ENCODE results near the gene ZYG11A. TPM values are rescaled to one million over a fixed set of nuclear protein-coding genes. Genes with fewer than 3 reads are reported as not detected.

Gene ZYG11A
- total and polyA plus RNA-seq, 2 of the 13 experiments (the other 11 are each of a cell fraction or from before 2014, with no cell fraction given) = not detected

DNA sequence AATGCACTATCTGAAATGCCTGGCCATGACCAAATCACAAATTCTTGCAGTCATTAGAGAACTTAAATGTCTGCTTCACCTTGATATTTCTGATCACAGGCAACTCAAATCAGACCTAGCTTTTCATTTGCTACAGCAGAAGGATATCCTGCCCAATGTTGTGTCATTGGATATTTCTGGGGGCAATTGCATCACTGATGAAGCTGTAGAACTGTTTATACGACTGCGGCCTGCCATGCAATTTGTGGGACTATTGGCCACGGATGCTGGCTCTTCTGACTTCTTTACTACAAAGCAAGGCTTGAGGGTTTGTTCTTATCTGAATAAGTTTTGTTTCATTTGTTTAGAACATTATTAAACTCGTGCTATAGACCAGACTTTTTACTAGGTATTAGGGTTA, 14.9 kb downstream of the ZYG11A start:
- ATAC-seq (no peak), DNase-seq (ENCODE audit: low spot score) (no peak), FAIRE-seq (no peak)
- Histone ChIP-seq H3K4me1 (ENCODE audit: insufficient read depth, low read length) (no peaks in the 10 kb centered on the region), H3K9ac (ENCODE audit: insufficient read depth, low read depth, low read length) (no peak overlapping the region), H3K36me3 (replicated peaks in 1 of 2; ENCODE audit: control insufficient read depth in 1 of 2, insufficient read depth in 2 of 2, low read length in 2 of 2) (no peaks in the 10 kb centered on the region), H3K27ac (ENCODE audit: extremely low read length, insufficient read depth, low read length) (no peak overlapping the region), H2AFZ (ENCODE audit: low read length) (no peak overlapping the region), H4K20me1 (ENCODE audit: insufficient read depth, low read length) (no peaks in the 10 kb centered on the region), H3K4me3 (replicated peaks in 1 of 3; ENCODE audit: insufficient read depth in 1 of 3, low read depth in 2 of 3, low read length in 3 of 3) (no peak overlapping the region), H3K27me3 (ENCODE audit: control insufficient read depth in 1 of 2, insufficient read depth in 2 of 2, low read length in 2 of 2) (no peaks in the 10 kb centered on the region), H3K79me2 (ENCODE audit: insufficient read depth, low read length) (no peaks in the 10 kb centered on the region), H3K9me3 (ENCODE audit: low read length) (no peaks in the 10 kb centered on the region), H3K4me2 (ENCODE audit: low read depth, low read length) (no peak overlapping the region)
- POLR2A ChIA-PET = no interaction called here
- TF ChIP-seq FOXO1 (CRISPR knock-in tag; IDR thresholded peaks at IDR 0.05) (no peak), HDAC2 (CRISPR knock-in tag; IDR thresholded peaks at IDR 0.05) (no peak), ZNF547 (CRISPR knock-in tag; IDR thresholded peaks at IDR 0.05) (no peak), RARG (CRISPR knock-in tag; IDR thresholded peaks at IDR 0.05; ENCODE audit: low read depth) (no peak), KDM6A (CRISPR knock-in tag; IDR thresholded peaks at IDR 0.05; ENCODE audit: low read depth) (no peak), TCF7 (IDR thresholded peaks at IDR 0.05; ENCODE audit: low read depth) (no peak), GATA4 (IDR thresholded peaks at IDR 0.05; ENCODE audit: borderline replicate concordance, low read depth) (no peak), ZBTB43 (CRISPR knock-in tag; conservative IDR thresholded peaks at IDR 0.05) (no peak), ZNF577 (CRISPR knock-in tag; IDR thresholded peaks at IDR 0.05; ENCODE audit: borderline replicate concordance, low read depth) (no peak), DMAP1 (CRISPR knock-in tag; IDR thresholded peaks at IDR 0.05) (no peak), PLSCR1 (CRISPR knock-in tag; IDR thresholded peaks at IDR 0.05; ENCODE audit: borderline replicate concordance) (no peak), ETV6 (CRISPR knock-in tag; conservative IDR thresholded peaks at IDR 0.05) (no peak), LCORL (IDR thresholded peaks at IDR 0.05) (no peak), LCORL (CRISPR knock-in tag; IDR thresholded peaks at IDR 0.05) (no peak), TRIM22 (IDR thresholded peaks at IDR 0.05) (no peak), ZNF607 (CRISPR knock-in tag; IDR thresholded peaks at IDR 0.05; ENCODE audit: borderline replicate concordance) (no peak), NAIF1 (CRISPR knock-in tag; IDR thresholded peaks at IDR 0.05; ENCODE audit: borderline replicate concordance) (no peak), ZNF382 (CRISPR knock-in tag; IDR thresholded peaks at IDR 0.05; ENCODE audit: borderline replicate concordance) (no peak)
- TF ChIP-seq, protein P1, sequence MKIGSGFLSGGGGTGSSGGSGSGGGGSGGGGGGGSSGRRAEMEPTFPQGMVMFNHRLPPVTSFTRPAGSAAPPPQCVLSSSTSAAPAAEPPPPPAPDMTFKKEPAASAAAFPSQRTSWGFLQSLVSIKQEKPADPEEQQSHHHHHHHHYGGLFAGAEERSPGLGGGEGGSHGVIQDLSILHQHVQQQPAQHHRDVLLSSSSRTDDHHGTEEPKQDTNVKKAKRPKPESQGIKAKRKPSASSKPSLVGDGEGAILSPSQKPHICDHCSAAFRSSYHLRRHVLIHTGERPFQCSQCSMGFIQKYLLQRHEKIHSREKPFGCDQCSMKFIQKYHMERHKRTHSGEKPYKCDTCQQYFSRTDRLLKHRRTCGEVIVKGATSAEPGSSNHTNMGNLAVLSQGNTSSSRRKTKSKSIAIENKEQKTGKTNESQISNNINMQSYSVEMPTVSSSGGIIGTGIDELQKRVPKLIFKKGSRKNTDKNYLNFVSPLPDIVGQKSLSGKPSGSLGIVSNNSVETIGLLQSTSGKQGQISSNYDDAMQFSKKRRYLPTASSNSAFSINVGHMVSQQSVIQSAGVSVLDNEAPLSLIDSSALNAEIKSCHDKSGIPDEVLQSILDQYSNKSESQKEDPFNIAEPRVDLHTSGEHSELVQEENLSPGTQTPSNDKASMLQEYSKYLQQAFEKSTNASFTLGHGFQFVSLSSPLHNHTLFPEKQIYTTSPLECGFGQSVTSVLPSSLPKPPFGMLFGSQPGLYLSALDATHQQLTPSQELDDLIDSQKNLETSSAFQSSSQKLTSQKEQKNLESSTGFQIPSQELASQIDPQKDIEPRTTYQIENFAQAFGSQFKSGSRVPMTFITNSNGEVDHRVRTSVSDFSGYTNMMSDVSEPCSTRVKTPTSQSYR (CRISPR knock-in tag; IDR thresholded peaks at IDR 0.05; ENCODE audit: borderline replicate concordance) = no peak
- intact Hi-C loops (cut with micrococcal nuclease; ENCODE audit: unreplicated experiment) (no loop called here), in situ Hi-C loops (cut with HindIII; ENCODE audit: extremely low pct_ligation_motif_present, low pct_unique_long_range_greater_than_20kb) (no loop called here)
- CTCF ChIA-PET (ENCODE audit: low intra/inter-chr PET ratio, low total read pairs) = no interaction called here
- 52% methylated on average over 4 of the region's 4 CpGs for WGBS (ENCODE audit: low lambda C conversion rate)
- no TSS peak for BruUV-seq (replicated peaks)

Measured in HepG2 (cell line).